Nephron progenitor cell (in vitro differentiated cells): ENCODE results near the gene PAX7.

ENCODE experiments used
- DNase-seq: peaks from one replicate; pipeline ENCODE4 v3.0.0; 2021
- H3K27ac Mint-ChIP-seq: 2 replicates; pipeline ENCODE4 v1.8.0; 2021; ENCODE audit warnings: mild to moderate bottlenecking, moderate library complexity, mixed read lengths
- H3K27me3 Mint-ChIP-seq: 2 replicates; pipeline ENCODE4 v1.8.0; 2021; ENCODE audit warnings: mild to moderate bottlenecking, low read depth, mixed read lengths; ENCODE audit not compliant: poor library complexity
- H3K36me3 Mint-ChIP-seq: 2 replicates; pipeline ENCODE4 v1.8.0; 2021; ENCODE audit warnings: low read depth, mixed read lengths
- H3K4me1 Mint-ChIP-seq: 2 replicates; pipeline ENCODE4 v1.8.0; 2021; ENCODE audit warnings: mixed read lengths
- H3K4me3 Mint-ChIP-seq: 2 replicates; pipeline ENCODE4 v1.8.0; 2021; ENCODE audit warnings: mild to moderate bottlenecking, moderate library complexity, mixed read lengths
- H3K9me3 Mint-ChIP-seq: 2 replicates; pipeline ENCODE4 v1.8.0; 2021; ENCODE audit warnings: mild to moderate bottlenecking, moderate library complexity, mixed read lengths
- TF ChIP-seq, protein P1 (sequence below): fragments of 200-600 bp; sonication (generic); IDR thresholded peaks from 2 replicates; pipeline ENCODE4 v1.5.0; 2021; ENCODE audit warnings: antibody characterized with exemption

The PAX7 gene

DNA sequence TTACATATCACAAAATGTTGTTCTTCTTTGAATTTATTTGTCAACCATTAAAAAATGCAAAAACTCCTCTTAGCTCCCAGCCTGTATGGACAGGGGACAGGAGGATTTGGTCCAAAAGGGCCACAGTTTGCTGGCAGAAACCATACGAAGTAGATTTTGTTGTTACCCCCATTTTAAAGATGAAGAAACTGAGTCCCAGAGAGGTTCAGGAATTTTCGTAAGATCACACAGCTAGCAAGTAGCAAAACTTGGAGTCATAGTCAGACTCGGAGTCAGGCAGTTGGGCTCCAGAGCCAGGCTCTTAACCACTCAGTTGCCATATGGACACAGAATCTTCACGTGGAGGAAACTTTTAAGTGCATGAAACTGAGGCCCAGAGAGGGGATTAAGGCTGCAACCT, 137.4 kb downstream of the PAX7 start:
- Mint-ChIP-seq H3K9me3 (no peaks in the 10 kb centered on the region), H3K36me3 (no peaks in the 10 kb centered on the region), H3K4me1 (no peaks in the 10 kb centered on the region), H3K27ac (no peak overlapping the region), H3K27me3 (peaks cover 74% of the 10 kb centered on the region), H3K4me3 (no peak overlapping the region)
- TF ChIP-seq, protein P1, sequence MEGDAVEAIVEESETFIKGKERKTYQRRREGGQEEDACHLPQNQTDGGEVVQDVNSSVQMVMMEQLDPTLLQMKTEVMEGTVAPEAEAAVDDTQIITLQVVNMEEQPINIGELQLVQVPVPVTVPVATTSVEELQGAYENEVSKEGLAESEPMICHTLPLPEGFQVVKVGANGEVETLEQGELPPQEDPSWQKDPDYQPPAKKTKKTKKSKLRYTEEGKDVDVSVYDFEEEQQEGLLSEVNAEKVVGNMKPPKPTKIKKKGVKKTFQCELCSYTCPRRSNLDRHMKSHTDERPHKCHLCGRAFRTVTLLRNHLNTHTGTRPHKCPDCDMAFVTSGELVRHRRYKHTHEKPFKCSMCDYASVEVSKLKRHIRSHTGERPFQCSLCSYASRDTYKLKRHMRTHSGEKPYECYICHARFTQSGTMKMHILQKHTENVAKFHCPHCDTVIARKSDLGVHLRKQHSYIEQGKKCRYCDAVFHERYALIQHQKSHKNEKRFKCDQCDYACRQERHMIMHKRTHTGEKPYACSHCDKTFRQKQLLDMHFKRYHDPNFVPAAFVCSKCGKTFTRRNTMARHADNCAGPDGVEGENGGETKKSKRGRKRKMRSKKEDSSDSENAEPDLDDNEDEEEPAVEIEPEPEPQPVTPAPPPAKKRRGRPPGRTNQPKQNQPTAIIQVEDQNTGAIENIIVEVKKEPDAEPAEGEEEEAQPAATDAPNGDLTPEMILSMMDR, result no peak
- no peak for DNase-seq

DNA sequence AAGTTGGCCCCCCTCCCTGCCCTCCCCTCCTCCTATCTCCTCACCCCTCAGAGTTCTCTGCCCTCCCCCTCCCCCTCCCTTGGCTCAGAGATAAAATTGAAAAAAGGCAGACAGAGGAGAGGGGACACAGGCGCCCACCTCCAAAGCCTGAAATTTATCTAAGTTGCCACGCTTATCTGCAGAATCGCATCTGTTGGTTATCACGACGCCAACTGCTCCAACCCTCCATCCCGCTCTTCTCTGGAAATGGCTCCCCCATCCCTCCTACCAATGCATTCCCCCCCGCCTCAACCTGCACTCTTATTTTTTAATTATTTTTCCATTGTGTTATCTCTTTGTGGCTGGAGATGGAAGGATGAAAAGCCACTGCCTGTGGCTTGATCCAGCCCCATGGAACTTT, 138.5 kb downstream of the PAX7 start:
- TF ChIP-seq, protein P1, result no peak
- Mint-ChIP-seq H3K4me1 (no peaks in the 10 kb centered on the region), H3K27ac (no peak overlapping the region), H3K4me3 (no peak overlapping the region), H3K27me3 (peaks cover 70% of the 10 kb centered on the region), H3K9me3 (no peaks in the 10 kb centered on the region), H3K36me3 (no peaks in the 10 kb centered on the region)
- no peak for DNase-seq

DNA sequence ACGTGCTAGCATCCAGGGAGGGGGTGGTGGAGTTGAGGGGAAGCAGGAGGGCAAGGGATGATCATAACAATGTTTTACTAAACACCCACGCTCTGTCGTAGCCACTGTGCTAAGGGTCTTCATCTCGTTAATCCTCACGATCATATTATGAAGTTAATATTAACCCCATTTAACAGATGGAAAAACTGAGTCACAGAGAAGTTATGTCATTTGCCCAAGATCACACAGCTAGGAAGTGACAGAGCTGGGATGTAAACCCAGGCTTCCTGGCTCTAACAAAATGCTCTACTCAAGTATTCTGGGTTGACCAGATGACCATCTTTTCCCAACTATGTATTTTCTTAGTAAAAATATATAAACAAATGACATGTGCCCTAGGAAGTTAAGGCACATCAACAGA, 140.2 kb downstream of the PAX7 start:
- no peak overlapping the region for H3K4me3 Mint-ChIP-seq
- H3K9me3 Mint-ChIP-seq, result no peaks in the 10 kb centered on the region
- H3K36me3 Mint-ChIP-seq, result no peaks in the 10 kb centered on the region
- no peak overlapping the region for H3K27ac Mint-ChIP-seq
- no peak for DNase-seq
- TF ChIP-seq, protein P1, result no peak
- no peaks in the 10 kb centered on the region for H3K4me1 Mint-ChIP-seq
- peaks cover 69% of the 10 kb centered on the region for H3K27me3 Mint-ChIP-seq

DNA sequence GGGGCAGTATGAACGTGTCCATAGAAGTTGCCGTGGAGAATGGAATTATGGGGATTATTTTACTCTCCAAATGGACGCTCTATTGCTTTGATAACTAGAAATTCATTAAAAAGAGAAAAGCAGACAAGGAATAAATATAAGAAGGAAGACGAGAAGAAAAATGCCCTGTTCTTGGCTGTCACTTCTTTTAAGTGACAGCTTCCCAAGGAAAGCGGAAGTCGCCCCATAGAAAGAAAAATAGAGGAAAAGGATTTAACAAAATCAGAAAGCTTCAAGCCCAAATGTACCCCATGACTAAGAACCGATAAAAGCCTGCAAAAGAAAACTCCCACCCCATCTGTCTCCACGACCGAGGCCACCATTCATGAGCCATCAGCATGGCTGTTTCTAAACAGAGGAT, 143.1 kb downstream of the PAX7 start:
- Mint-ChIP-seq H3K4me1 (peaks cover 21% of the 10 kb centered on the region), H3K27ac (no peak overlapping the region), H3K36me3 (no peaks in the 10 kb centered on the region), H3K4me3 (no peak overlapping the region), H3K9me3 (no peaks in the 10 kb centered on the region), H3K27me3 (peaks cover 64% of the 10 kb centered on the region)
- TF ChIP-seq, protein P1, result no peak
- DNase-seq, result no peak

DNA sequence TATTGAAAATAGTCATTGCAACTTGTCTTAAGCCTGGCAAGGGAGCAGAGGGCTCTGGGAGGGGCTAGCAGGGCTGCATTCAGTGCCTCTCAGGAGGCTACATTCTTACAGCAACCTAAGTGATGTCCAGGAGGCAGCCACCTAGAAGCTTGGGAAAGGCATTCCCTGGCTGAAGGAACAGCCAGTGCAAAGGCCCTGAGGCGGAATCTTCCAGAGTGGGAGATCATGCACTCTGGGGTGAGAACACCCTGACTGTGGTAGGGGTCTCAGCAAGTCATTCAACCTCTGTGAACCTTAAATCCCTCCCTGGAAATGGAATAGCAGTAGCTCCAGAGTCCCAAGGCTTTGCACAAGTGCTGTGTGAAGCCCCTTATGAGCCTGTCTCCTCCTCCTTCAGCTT, 144.7 kb downstream of the PAX7 start:
- Mint-ChIP-seq H3K4me1 (peaks cover 24% of the 10 kb centered on the region), H3K36me3 (no peaks in the 10 kb centered on the region), H3K9me3 (no peaks in the 10 kb centered on the region), H3K27me3 (peaks cover 56% of the 10 kb centered on the region), H3K27ac (no peak overlapping the region), H3K4me3 (no peak overlapping the region)
- DNase-seq, result no peak
- TF ChIP-seq, protein P1, result no peak

DNA sequence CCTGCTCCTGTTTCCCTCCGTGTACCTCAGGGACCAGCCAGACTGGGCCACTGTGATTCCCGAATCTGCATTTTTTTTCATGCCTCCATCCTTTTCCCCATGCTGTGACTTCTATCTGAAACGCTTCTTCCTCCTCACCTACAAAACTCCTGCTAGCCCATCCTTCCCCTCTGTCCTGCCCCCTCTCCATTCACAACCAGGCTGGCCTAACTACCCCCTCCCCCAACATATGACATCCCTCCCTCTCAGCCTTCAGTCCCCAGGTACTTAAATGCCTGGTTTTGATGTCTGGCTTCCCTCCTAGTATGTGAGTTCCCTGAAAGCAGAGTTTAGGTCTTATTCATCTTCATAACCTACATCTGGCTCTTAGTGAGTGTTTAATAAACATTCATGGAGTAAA, 146.1 kb downstream of the PAX7 start:
- DNase-seq, result no peak
- Mint-ChIP-seq H3K27me3 (peaks cover 55% of the 10 kb centered on the region), H3K9me3 (no peaks in the 10 kb centered on the region), H3K27ac (no peak overlapping the region), H3K4me3 (no peak overlapping the region), H3K4me1 (peaks cover 24% of the 10 kb centered on the region), H3K36me3 (no peaks in the 10 kb centered on the region)
- TF ChIP-seq, protein P1, result no peak
